Fibroblast of skin of scalp (primary cell): Measurements from ENCODE around the gene ZNF652. TPM values are rescaled to one million over a fixed set of nuclear protein-coding genes. Genes with fewer than 3 reads are reported as not detected.
A peak's percentile ranks its signal among the peaks of the same experiment; 100 is the strongest.

Source experiments
- DNase-seq: peaks from one replicate; pipeline ENCODE4 v3.0.0-alpha.2; 2013
- polyA plus RNA-seq, 2 experiments: library from polyadenylated mRNA; unstranded; fragments of 120-200 nt; gene quantifications; one replicate each; pipeline ENCODE4 v1.2.1, GENCODE V29; 2013; ENCODE audit not compliant: insufficient read length in 2 of 2

Gene ZNF652
- polyA plus RNA-seq (2013, experiment 1 of 2; ENCODE audit: insufficient read length): 8.3 TPM
- polyA plus RNA-seq (2013, experiment 2 of 2; ENCODE audit: insufficient read length): 11.1 TPM

- peak; percentile 91 for DNase-seq
Observed at GRCh38 chr17:49361902-49362722, at the start of gene ZNF652. Gene ZNF652 (minus strand): TSS chr17:49362250. CDS start chr17:49317725, 44,525 bp downstream.

- no peak for DNase-seq
Observed at GRCh38 chr17:49409066-49409465, 47.0 kb upstream of the ZNF652 start.

- peak; percentile 60 for DNase-seq
Observed at GRCh38 chr17:49407981-49408501, 46.0 kb upstream of the ZNF652 start.

GRCh38 chr17:49407086-49407485 is 45.0 kb upstream of the ZNF652 start:
- DNase-seq: no peak

GRCh38 chr17:49406421-49407061 is 44.5 kb upstream of the ZNF652 start:
- DNase-seq: no peak

- DNase-seq: no peak
Observed at GRCh38 chr17:49404906-49405305, 42.9 kb upstream of the ZNF652 start.

- no peak for DNase-seq
Observed at GRCh38 chr17:49404361-49404760, 42.3 kb upstream of the ZNF652 start.

- no peak for DNase-seq
Observed at GRCh38 chr17:49403514-49404289, 41.7 kb upstream of the ZNF652 start.

- no peak for DNase-seq
Observed at GRCh38 chr17:49402706-49403105, 40.7 kb upstream of the ZNF652 start.

- no peak for DNase-seq
Observed at GRCh38 chr17:49401971-49402611, 40.0 kb upstream of the ZNF652 start.

- no peak for DNase-seq
Observed at GRCh38 chr17:49399995-49400394, 37.9 kb upstream of the ZNF652 start.

- no peak for DNase-seq
Observed at GRCh38 chr17:49397586-49397985, 35.5 kb upstream of the ZNF652 start.

- DNase-seq: no peak
Observed at GRCh38 chr17:49393491-49394255, 31.6 kb upstream of the ZNF652 start.

GRCh38 chr17:49390548-49391324 is 28.7 kb upstream of the ZNF652 start:
- DNase-seq: no peak

- DNase-seq: peak; percentile 14
Observed at GRCh38 chr17:49389514-49390347, 27.7 kb upstream of the ZNF652 start.

- no peak for DNase-seq
Observed at GRCh38 chr17:49388692-49389513, 26.9 kb upstream of the ZNF652 start.

- DNase-seq: no peak
Observed at GRCh38 chr17:49388290-49388640, 26.2 kb upstream of the ZNF652 start.

GRCh38 chr17:49387498-49388289 is 25.6 kb upstream of the ZNF652 start:
- DNase-seq: no peak
